HAP-1 (cell line): ENCODE data around the gene NEK11.

ENCODE experiments used
- DNase-seq, 2 experiments: peaks; one replicate each; pipeline ENCODE4 v3.0.0-alpha.2; 2016 to 2020; ENCODE audit warnings: low spot score in 2 of 2
- H3K27me3 ChIP-seq: fragments of 250-450 bp; sonication (Bioruptor Pico); 2 replicates; pipeline ENCODE4 v1.5.1; 2020; ENCODE audit warnings: low read depth, mild to moderate bottlenecking, moderate library complexity
- H3K36me3 ChIP-seq: fragments of 250-450 bp; sonication (Bioruptor Pico); replicated peaks from 2 replicates; pipeline ENCODE4 v1.5.1; 2020; ENCODE audit warnings: mild to moderate bottlenecking
- H3K4me1 ChIP-seq: fragments of 250-450 bp; sonication (Bioruptor Pico); 2 replicates; pipeline ENCODE4 v1.5.1; 2020; ENCODE audit warnings: mild to moderate bottlenecking
- H3K4me3 ChIP-seq: fragments of 250-450 bp; sonication (Bioruptor Pico); 2 replicates; pipeline ENCODE4 v1.5.1; 2020; ENCODE audit warnings: mild to moderate bottlenecking, moderate library complexity
- H3K9me3 ChIP-seq: fragments of 250-450 bp; sonication (Bioruptor Pico); 2 replicates; pipeline ENCODE4 v1.5.1; 2020; ENCODE audit warnings: mild to moderate bottlenecking, moderate library complexity
- in situ Hi-C: fragments of 300-500 bp; cut with MboI; formaldehyde crosslinking; loops from 3 replicates; pipeline ENCODE4 v1.14.3; 2020; ENCODE audit warnings: low sequenced_read_pairs, inconsistent platforms, mixed read lengths

Gene NEK11

GRCh38 chr3:131390331-131390730 is 363.7 kb downstream of the NEK11 start:
- Histone ChIP-seq H3K4me3 (no peak overlapping the region), H3K27me3 (no peaks in the 10 kb centered on the region), H3K36me3 (peaks cover 9% of the 10 kb centered on the region; the same call in 1 of the 2 replicates), H3K4me1 (no peaks in the 10 kb centered on the region), H3K9me3 (no peaks in the 10 kb centered on the region)
- DNase-seq: no peak
- in situ Hi-C loops: no loop called here

- in situ Hi-C loops: no loop called here
- Histone ChIP-seq H3K9me3 (no peaks in the 10 kb centered on the region), H3K36me3 (no peaks in the 10 kb centered on the region), H3K27me3 (no peaks in the 10 kb centered on the region), H3K4me3 (no peak overlapping the region), H3K4me1 (no peaks in the 10 kb centered on the region)
- DNase-seq: no peak
These were observed 366.4 kb downstream of the NEK11 start for GRCh38 chr3:131393051-131393450.

DNA sequence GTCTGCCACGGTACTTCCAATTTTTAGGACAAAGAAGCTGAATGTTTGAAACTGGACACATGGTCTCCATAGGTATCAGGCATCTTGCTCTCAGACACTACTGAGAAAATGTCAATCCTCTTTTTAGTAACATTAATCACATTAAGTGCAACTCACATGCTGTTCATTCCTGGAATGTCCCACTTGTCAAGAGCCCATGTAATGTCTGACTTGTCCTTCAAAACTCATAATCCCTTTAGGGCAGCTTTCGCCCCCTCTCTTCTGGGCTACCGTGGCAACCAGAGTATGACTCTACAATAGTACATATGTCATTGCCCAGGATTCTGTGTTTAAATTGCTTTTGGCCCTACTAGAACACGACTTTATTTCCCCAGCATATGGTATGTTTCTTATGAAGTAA is 367.2 kb downstream of the NEK11 start:
- no peaks in the 10 kb centered on the region for H3K36me3 ChIP-seq
- H3K27me3 ChIP-seq: no peaks in the 10 kb centered on the region
- no peaks in the 10 kb centered on the region for H3K9me3 ChIP-seq
- in situ Hi-C loops: no loop called here
- no peak overlapping the region for H3K4me3 ChIP-seq
- no peaks in the 10 kb centered on the region for H3K4me1 ChIP-seq
- no peak for DNase-seq

GRCh38 chr3:131394400-131394799 is 367.7 kb downstream of the NEK11 start:
- no peaks in the 10 kb centered on the region for H3K4me1 ChIP-seq
- no peak for DNase-seq
- H3K9me3 ChIP-seq: no peaks in the 10 kb centered on the region
- in situ Hi-C loops: no loop called here
- no peaks in the 10 kb centered on the region for H3K36me3 ChIP-seq
- H3K27me3 ChIP-seq: no peaks in the 10 kb centered on the region
- H3K4me3 ChIP-seq: no peak overlapping the region

GRCh38 chr3:131396170-131396569 is 369.5 kb downstream of the NEK11 start:
- Histone ChIP-seq H3K9me3 (no peaks in the 10 kb centered on the region), H3K4me1 (no peaks in the 10 kb centered on the region), H3K27me3 (no peaks in the 10 kb centered on the region), H3K36me3 (no peaks in the 10 kb centered on the region), H3K4me3 (no peak overlapping the region)
- in situ Hi-C loops: no loop called here
- DNase-seq: no peak

GRCh38 chr3:131397889-131398288 is 371.2 kb downstream of the NEK11 start:
- in situ Hi-C loops: no loop called here
- DNase-seq: no peak
- no peaks in the 10 kb centered on the region for H3K4me1 ChIP-seq
- H3K36me3 ChIP-seq: no peaks in the 10 kb centered on the region
- no peaks in the 10 kb centered on the region for H3K27me3 ChIP-seq
- no peaks in the 10 kb centered on the region for H3K9me3 ChIP-seq
- no peak overlapping the region for H3K4me3 ChIP-seq
